Islet of Langerhans (tissue), 1 donor: ENCODE data around the gene PIP4K2C.
"Not testable (repeated sequence)": the region's sequence is repeated elsewhere in the genome, so short reads cannot be mapped to it uniquely, and the experiment has no call there.

Experiments
- FAIRE-seq: peaks from one replicate; lab custom pipeline; 2011; peaks lifted over from hg19 to GRCh38; lab: Jason Lieb, UNC

PIP4K2C gene

DNA sequence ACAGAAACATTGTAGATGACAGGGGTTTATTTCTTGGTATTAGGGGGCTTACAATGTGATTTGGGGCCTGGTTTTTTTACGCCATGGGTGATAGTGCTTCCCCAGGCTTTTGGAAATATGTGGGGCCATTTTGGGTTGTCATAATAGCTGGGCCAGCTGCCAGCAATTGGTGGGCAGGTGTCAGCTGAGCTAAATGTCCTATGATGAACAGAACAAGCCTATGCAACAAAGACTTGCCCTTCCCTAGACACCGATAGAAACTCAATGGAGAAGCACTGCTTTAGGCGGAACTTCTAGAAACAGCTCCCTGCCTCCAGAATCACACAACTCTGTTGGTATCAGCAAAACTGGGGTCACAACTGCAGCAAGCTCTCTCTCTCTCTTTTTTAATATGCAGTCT, 47.1 kb downstream of the PIP4K2C start:
- no peak for FAIRE-seq

DNA sequence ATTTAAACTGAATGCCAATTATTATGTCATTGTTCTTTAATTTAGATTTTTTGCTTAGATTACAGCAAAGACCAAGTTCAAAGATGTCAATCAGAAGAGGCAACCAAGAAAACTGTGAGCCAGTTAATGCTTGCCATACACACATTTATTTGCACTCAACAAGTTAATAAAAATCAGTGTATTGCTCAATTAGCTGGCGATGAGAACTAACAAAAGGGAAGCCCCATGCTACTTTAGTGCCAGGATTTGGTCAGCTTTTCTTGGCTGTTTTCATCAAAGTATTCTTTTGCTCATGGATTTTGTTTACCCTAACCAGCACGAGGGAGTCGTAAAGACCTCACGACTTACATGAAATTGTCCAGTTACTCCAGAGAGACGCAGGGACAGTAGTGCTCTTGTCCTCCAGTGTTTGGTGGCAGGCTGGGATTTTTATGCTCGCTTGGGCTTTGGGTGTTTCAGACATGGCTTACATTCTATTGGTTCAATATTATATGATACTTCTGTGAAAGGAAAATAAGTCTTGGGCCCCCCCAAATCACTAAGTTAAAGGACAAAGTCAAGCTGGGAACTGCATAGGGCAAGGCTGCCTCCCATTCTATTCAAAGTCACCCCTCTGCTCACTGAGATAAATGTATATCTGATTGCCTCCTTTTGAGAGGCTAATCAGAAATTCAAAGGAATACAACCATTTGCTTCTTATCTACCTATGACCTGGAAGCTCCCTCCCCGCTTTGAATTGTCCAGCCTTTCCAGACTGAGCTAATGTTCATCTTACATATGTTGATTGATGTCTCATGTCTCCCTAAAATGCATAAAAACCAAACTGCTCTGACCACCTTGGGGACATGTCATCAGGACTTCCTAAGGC, 49.4 kb downstream of the PIP4K2C start:
- no peak for FAIRE-seq

DNA sequence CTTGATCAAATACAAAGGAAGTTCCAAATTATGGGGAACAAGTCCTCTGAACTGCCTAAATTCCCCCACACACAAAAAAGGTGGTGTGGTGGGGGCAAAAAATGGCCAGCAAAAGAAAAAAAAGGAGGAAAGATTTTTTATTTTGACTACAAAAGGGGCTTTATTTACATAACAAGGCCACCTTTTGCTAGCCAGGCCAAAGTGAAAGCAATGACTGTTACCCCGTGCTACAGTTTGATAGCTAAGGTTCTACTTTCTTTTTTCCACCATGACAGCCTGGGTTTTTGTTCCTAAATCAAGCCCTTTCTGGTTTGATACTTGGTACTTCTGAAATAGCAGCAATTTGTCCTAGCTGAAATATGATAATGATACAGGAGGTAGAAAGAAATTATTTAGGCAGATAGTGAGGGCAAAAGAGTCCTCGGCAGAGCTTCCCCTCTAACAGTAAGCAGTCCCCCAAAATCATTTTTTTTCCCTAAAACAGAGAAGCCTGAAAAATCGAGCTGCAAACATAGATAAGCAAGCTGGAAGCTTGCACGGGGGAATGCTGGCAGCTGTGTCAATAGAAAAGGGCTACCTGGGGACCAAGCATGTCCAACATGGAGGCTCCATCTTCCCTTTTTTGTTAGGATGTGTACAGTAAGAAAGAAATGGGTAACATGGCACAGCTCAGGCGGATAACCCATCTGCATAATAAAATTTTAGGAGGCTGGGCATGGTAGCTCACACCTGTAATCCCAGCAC, 50.9 kb downstream of the PIP4K2C start:
- no peak for FAIRE-seq

DNA sequence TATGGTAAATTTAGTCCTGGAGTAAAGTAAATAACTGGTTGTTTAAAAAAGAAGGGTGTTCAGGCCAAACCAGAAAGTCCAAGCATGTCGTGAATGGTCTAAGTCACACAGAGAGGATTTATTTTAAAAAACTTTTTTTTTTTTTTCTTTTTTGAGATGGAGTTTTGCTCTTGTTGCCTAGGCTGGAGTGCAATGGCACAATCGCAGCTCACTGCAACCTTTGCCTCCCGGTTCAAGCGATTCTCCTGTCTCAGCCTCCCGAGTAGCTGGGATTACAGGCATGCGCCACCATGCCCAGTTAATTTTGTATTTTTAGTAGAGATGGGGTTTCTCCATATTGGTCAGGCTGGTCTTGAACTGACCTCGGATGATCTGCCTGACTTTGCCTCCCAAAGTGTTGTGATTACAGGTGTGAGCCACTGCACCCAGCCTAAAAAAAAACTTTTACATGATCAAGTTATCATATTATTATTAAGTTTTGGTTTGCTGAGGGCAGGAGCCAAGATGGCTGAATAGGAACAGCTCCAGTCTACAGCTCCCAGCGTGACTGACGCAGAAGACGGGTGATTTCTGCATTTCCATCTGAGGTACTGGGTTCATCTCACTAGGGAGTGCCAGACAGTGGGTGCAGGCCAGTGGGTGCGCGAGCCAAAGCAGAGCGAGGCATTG, 55.1 kb downstream of the PIP4K2C start:
- not testable (repeated sequence) for FAIRE-seq

DNA sequence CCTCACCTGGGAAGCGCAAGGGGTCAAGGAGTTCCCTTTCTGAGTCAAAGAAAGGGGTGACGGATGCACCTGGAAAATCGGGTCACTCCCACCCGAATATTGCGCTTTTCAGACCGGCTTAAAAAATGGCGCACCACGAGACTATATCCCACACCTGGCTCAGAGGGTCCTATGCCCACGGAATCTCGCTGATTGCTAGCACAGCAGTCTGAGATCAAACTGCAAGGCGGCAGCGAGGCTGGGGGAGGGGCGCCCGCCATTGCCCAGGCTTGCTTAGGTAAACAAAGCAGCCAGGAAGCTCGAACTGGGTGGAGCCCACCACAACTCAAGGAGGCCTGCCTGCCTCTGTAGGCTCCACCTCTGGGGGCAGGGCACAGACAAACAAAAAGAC, 55.7 kb downstream of the PIP4K2C start:
- FAIRE-seq, result not testable (repeated sequence)
